SK-N-SH treated with all-trans-retinoic acid at 6 μM for 48 hours (cell line): ENCODE data around the gene TCF21.

Source experiments
- ARNTL ChIP-seq: fragments of 450-650 bp; formaldehyde crosslinking; IDR thresholded peaks from 2 replicates; pipeline ENCODE4 v1.5.0; 2020; ENCODE audit warnings: low read depth, mild to moderate bottlenecking, moderate library complexity, borderline replicate concordance
- BACH2 ChIP-seq: fragments of 250-450 bp; sonication (Bioruptor Pico); IDR thresholded peaks from 2 replicates; pipeline ENCODE4 v1.9.0; 2021; ENCODE audit warnings: mild to moderate bottlenecking, borderline replicate concordance
- CSDC2 ChIP-seq: fragments of 250-450 bp; sonication (Bioruptor Pico); IDR thresholded peaks from 2 replicates; pipeline ENCODE4 v1.5.0; 2020; ENCODE audit warnings: mild to moderate bottlenecking, moderate library complexity
- PPARA ChIP-seq: fragments of 250-450 bp; sonication (Bioruptor Pico); IDR thresholded peaks from 2 replicates; pipeline ENCODE4 v1.5.0; 2020; ENCODE audit warnings: mild to moderate bottlenecking, borderline replicate concordance
- TCF4 ChIP-seq: fragments of 250-450 bp; sonication (Bioruptor Pico); IDR thresholded peaks from 2 replicates; pipeline ENCODE4 v1.8.0; 2021; ENCODE audit warnings: mild to moderate bottlenecking, moderate library complexity, borderline replicate concordance
- ZC3H10 ChIP-seq: fragments of 250-450 bp; sonication (Bioruptor Pico); IDR thresholded peaks from 2 replicates; pipeline ENCODE4 v1.5.1; 2021; ENCODE audit warnings: mild to moderate bottlenecking, moderate library complexity
- ZFP3 ChIP-seq: fragments of 250-450 bp; sonication (Bioruptor Pico); IDR thresholded peaks from 2 replicates; pipeline ENCODE4 v1.5.0; 2020; ENCODE audit warnings: mild to moderate bottlenecking, moderate library complexity
- ZNF565 ChIP-seq: fragments of 450-650 bp; formaldehyde crosslinking; conservative IDR thresholded peaks from 2 replicates; pipeline ENCODE4 v1.5.0; 2020; ENCODE audit warnings: low read depth, mild to moderate bottlenecking, moderate library complexity
- ZNF8 ChIP-seq: fragments of 450-650 bp; formaldehyde crosslinking; IDR thresholded peaks from 2 replicates; pipeline ENCODE4 v1.5.0; 2020; ENCODE audit warnings: mild to moderate bottlenecking, moderate library complexity
- TF ChIP-seq, protein P1 (sequence below): fragments of 250-450 bp; sonication (Bioruptor Pico); IDR thresholded peaks from 2 replicates; pipeline ENCODE4 v1.8.0; 2020; ENCODE audit warnings: mild to moderate bottlenecking, moderate library complexity, borderline replicate concordance
- TF ChIP-seq, protein P2 (sequence below): fragments of 250-450 bp; sonication (Bioruptor Pico); IDR thresholded peaks from 2 replicates; pipeline ENCODE4 v1.5.1; 2021; ENCODE audit warnings: mild to moderate bottlenecking, moderate library complexity
- TF ChIP-seq, protein P3 (sequence below): fragments of 250-450 bp; sonication (Bioruptor Pico); IDR thresholded peaks from 2 replicates; pipeline ENCODE4 v1.5.1; 2020; ENCODE audit warnings: low read depth, mild to moderate bottlenecking, moderate library complexity

DNA sequence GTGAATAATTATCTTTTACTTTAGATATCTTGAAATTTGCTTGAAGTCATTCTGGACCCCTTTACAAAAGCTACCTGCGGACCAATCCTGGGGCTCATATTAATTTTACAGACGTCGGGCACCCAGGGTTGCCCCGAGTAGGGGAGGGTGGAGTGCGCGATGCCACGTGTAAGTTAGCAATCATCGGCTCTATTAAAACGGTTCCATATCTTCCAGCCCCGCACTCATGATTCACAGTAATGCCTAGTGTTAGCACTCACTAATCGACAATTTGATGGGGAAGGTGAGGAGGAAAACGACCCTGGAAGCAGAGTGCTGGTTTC lies 34.9 kb upstream of the TCF21 start:
- TF ChIP-seq, protein P1, sequence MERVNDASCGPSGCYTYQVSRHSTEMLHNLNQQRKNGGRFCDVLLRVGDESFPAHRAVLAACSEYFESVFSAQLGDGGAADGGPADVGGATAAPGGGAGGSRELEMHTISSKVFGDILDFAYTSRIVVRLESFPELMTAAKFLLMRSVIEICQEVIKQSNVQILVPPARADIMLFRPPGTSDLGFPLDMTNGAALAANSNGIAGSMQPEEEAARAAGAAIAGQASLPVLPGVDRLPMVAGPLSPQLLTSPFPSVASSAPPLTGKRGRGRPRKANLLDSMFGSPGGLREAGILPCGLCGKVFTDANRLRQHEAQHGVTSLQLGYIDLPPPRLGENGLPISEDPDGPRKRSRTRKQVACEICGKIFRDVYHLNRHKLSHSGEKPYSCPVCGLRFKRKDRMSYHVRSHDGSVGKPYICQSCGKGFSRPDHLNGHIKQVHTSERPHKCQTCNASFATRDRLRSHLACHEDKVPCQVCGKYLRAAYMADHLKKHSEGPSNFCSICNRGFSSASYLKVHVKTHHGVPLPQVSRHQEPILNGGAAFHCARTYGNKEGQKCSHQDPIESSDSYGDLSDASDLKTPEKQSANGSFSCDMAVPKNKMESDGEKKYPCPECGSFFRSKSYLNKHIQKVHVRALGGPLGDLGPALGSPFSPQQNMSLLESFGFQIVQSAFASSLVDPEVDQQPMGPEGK: no peak
- TF ChIP-seq BACH2 (CRISPR knock-in tag): no peak
- TF ChIP-seq ARNTL (CRISPR knock-in tag): no peak
- no peak for TF ChIP-seq CSDC2 (CRISPR knock-in tag)
- TF ChIP-seq ZNF8 (CRISPR knock-in tag): no peak
- TF ChIP-seq, protein P2, sequence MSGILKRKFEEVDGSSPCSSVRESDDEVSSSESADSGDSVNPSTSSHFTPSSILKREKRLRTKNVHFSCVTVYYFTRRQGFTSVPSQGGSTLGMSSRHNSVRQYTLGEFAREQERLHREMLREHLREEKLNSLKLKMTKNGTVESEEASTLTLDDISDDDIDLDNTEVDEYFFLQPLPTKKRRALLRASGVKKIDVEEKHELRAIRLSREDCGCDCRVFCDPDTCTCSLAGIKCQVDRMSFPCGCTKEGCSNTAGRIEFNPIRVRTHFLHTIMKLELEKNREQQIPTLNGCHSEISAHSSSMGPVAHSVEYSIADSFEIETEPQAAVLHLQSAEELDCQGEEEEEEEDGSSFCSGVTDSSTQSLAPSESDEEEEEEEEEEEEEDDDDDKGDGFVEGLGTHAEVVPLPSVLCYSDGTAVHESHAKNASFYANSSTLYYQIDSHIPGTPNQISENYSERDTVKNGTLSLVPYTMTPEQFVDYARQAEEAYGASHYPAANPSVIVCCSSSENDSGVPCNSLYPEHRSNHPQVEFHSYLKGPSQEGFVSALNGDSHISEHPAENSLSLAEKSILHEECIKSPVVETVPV: no peak
- TF ChIP-seq, protein P3, sequence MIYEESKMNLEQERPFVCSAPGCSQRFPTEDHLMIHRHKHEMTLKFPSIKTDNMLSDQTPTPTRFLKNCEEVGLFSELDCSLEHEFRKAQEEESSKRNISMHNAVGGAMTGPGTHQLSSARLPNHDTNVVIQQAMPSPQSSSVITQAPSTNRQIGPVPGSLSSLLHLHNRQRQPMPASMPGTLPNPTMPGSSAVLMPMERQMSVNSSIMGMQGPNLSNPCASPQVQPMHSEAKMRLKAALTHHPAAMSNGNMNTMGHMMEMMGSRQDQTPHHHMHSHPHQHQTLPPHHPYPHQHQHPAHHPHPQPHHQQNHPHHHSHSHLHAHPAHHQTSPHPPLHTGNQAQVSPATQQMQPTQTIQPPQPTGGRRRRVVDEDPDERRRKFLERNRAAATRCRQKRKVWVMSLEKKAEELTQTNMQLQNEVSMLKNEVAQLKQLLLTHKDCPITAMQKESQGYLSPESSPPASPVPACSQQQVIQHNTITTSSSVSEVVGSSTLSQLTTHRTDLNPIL (CRISPR knock-in tag): no peak
- TF ChIP-seq ZC3H10: no peak
- no peak for TF ChIP-seq ZFP3 (CRISPR knock-in tag)
- TF ChIP-seq ZNF565: no peak
- no peak for TF ChIP-seq PPARA
- no peak for TF ChIP-seq TCF4
